ENCODE measurements around the gene ANKRD17. TPM values are rescaled to one million over a fixed set of nuclear protein-coding genes. Genes with fewer than 3 reads are reported as not detected.
A peak's percentile ranks its signal among the peaks of the same experiment; 100 is the strongest.

Gene ANKRD17
- total and polyA plus RNA-seq, 7 donors, result 6.0 to 55.1 (median 41.1) TPM

DNA sequence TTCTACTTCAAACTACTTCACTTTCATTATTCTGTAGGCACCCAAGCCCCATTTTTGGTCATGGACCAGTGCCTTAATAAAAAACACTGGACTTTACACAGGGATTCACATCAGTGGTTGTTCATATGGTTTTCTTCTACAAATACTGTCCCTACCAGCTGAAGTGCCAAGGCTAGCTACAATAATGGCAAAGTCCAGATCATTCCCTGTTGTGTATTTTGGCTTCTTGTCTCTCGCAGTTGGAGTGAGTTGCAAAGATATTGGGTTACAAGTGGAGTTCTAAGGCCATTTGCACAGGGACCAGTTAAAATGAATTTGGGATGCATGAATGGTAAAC is 16.7 kb upstream of the ANKRD17 start:
- H3K27ac ChIP-seq, result no peak overlapping the region
- no peaks in the 10 kb centered on the region for H3K27me3 ChIP-seq
- no peaks in the 10 kb centered on the region for H3K9me3 ChIP-seq
- TF ChIP-seq POLR2AphosphoS5 (IDR thresholded peaks at IDR 0.05) (no peak), EP300 (IDR thresholded peaks at IDR 0.05) (no peak), POLR2A (IDR thresholded peaks at IDR 0.05) (no peak)
- TF ChIP-seq, protein P1, sequence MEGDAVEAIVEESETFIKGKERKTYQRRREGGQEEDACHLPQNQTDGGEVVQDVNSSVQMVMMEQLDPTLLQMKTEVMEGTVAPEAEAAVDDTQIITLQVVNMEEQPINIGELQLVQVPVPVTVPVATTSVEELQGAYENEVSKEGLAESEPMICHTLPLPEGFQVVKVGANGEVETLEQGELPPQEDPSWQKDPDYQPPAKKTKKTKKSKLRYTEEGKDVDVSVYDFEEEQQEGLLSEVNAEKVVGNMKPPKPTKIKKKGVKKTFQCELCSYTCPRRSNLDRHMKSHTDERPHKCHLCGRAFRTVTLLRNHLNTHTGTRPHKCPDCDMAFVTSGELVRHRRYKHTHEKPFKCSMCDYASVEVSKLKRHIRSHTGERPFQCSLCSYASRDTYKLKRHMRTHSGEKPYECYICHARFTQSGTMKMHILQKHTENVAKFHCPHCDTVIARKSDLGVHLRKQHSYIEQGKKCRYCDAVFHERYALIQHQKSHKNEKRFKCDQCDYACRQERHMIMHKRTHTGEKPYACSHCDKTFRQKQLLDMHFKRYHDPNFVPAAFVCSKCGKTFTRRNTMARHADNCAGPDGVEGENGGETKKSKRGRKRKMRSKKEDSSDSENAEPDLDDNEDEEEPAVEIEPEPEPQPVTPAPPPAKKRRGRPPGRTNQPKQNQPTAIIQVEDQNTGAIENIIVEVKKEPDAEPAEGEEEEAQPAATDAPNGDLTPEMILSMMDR (IDR thresholded peaks at IDR 0.05), result no peak
- WGBS, 2 donors, result 16 to 71% methylated on average over 1 of the region's 1 CpG
- H3K36me3 ChIP-seq, result no peaks in the 10 kb centered on the region
- intact Hi-C loops (cut with DNase I), result no loop called here
- DNase-seq, result no peak
- H3K4me1 ChIP-seq, result no peaks in the 10 kb centered on the region
- H3K4me3 ChIP-seq, result no peak overlapping the region

DNA sequence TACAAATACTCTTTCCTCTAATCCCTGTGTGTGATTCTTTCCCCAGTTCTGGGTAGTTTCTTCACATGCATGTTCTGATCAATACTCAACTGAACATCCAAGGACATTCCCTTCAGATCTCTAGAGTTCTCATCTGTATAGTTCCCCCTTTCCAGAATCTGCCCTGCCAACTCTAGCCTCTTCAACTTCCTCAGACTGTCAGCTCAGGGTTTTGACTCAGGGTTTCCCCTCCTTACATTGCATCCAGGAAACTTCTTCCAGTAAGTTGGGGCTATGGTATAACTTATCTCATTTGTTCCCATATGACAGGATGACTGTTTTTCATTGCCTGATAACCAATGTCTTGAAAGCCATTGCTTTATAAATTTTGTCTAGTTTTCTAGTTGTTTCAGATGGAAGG is 14.2 kb upstream of the ANKRD17 start:
- H3K4me1 ChIP-seq, result no peaks in the 10 kb centered on the region
- H3K4me3 ChIP-seq, result no peak overlapping the region
- H3K36me3 ChIP-seq, result no peaks in the 10 kb centered on the region
- TF ChIP-seq, protein P1 (IDR thresholded peaks at IDR 0.05), result no peak
- TF ChIP-seq POLR2A (IDR thresholded peaks at IDR 0.05) (no peak), EP300 (IDR thresholded peaks at IDR 0.05) (no peak), POLR2AphosphoS5 (IDR thresholded peaks at IDR 0.05) (no peak)
- intact Hi-C loops (cut with DNase I), result no loop called here
- DNase-seq, result no peak
- no peaks in the 10 kb centered on the region for H3K9me3 ChIP-seq
- no peak overlapping the region for H3K27ac ChIP-seq
- no peaks in the 10 kb centered on the region for H3K27me3 ChIP-seq

DNA sequence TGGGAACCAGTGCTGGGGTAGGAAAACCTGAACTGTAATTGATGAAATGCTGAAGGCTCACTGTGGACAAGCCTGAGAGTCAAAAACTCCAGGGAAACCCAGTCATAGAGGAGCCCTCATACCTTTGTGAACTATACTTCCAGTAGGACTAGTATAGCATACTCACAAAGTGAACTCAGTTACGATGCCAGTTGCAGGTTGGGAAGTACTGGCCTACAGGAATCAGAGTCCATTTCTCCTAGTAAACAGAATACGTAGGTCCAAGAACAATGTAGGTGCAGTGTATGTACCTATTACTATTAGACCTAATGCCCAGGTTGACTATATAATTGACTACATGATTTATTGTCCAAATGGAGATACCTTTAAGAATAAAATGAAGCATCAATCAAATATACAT is 8.5 kb upstream of the ANKRD17 start:
- no peak overlapping the region for H3K4me3 ChIP-seq
- H3K36me3 ChIP-seq, result no peaks in the 10 kb centered on the region
- intact Hi-C loops (cut with DNase I), result no loop called here
- H3K27ac ChIP-seq, result no peak overlapping the region
- H3K9me3 ChIP-seq, result no peaks in the 10 kb centered on the region
- 78 to 81% methylated on average over 2 of the region's 2 CpGs for WGBS, 2 donors
- H3K4me1 ChIP-seq, result no peaks in the 10 kb centered on the region
- no peak for DNase-seq
- H3K27me3 ChIP-seq, result no peaks in the 10 kb centered on the region
- TF ChIP-seq, protein P1 (IDR thresholded peaks at IDR 0.05), result no peak
- TF ChIP-seq POLR2A (IDR thresholded peaks at IDR 0.05) (no peak), POLR2AphosphoS5 (IDR thresholded peaks at IDR 0.05) (no peak), EP300 (IDR thresholded peaks at IDR 0.05) (no peak)

DNA sequence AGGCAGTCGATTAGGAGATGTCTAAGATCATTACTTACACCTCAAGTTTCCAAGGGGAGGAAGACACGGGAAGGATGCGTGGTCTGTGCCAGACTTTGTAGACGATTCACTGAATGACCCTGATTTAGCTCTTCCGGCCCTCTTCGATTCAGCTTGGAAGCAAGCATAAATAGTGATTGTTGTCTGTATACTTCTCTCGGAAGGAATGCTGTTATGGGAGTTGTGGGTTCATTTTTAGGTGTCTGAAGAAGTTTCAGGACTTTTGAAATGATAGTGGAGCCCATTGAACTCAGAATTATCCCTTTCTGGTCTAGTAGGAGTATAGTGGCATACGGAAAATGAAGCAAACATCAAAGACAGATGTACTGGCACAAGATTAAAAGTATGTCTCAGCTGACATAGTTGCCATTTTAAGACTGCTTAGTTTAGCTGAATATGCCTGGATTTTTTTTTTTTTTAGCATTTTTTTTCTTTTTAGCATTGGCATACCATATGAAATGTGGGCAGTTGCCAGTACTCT is 1.0 kb upstream of the ANKRD17 start:
- Histone ChIP-seq H3K4me3 (peak overlapping the region; percentile 73 to 94 (median 88)), H3K27me3 (no peaks in the 10 kb centered on the region), H3K4me1 (peaks cover 0 to 41% (median 35%) of the 10 kb centered on the region in 4 donors), H3K27ac (peak overlapping the region; percentile 94 to 98 (median 97)), H3K9me3 (no peaks in the 10 kb centered on the region), H3K36me3 (no peaks in the 10 kb centered on the region)
- 0 to 1% methylated on average over 8 of the region's 8 CpGs for WGBS, 2 donors
- TF ChIP-seq POLR2A (IDR thresholded peaks at IDR 0.05) (no peak), POLR2AphosphoS5 (IDR thresholded peaks at IDR 0.05) (no peak), EP300 (IDR thresholded peaks at IDR 0.05) (no peak)
- TF ChIP-seq, protein P1 (IDR thresholded peaks at IDR 0.05), result no peak
- no peak for DNase-seq
- intact Hi-C loops (cut with DNase I), result loop anchor here (2.0 to 10.0 kb wide), 3 partner anchors 37 to 135 kb away; no protein-coding TSS in a partner anchor

DNA sequence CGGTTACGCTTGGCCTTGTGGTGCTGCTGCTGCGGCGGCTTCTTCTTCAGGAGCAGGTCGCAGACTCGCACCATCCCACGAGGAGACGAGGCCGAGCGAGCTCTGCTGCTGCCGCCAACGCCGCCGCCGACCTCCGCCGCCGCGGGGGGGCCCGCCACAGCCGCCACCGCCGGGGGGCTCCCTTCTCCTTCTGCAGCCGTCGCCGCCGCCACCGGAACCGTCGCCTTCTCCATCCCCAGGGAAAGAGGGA is 237 bp downstream of the ANKRD17 start:
- intact Hi-C loops (cut with DNase I), result loop anchor here (1.0 to 10.0 kb wide), 4 partner anchors 36 to 189 kb away; partner anchors contain the start of gene COX18

More for the DNA sequence above, 237 bp downstream of the ANKRD17 start:
- Histone ChIP-seq H3K27ac (peak overlapping the region; percentile 94 to 98 (median 97)), H3K36me3 (no peaks in the 10 kb centered on the region), H3K4me1 (peaks cover 0 to 54% (median 48%) of the 10 kb centered on the region in 4 donors), H3K27me3 (no peaks in the 10 kb centered on the region), H3K4me3 (peak overlapping the region; percentile 73 to 94 (median 88)), H3K9me3 (no peaks in the 10 kb centered on the region)
- WGBS, 2 donors, result 0 to 1% methylated on average over 30 of the region's 30 CpGs
- TF ChIP-seq, protein P1 (IDR thresholded peaks at IDR 0.05), result no peak
- TF ChIP-seq POLR2AphosphoS5 (IDR thresholded peaks at IDR 0.05), result no peak
- no peak for TF ChIP-seq EP300 (IDR thresholded peaks at IDR 0.05)
- no peak for TF ChIP-seq POLR2A (IDR thresholded peaks at IDR 0.05)
- no peak for DNase-seq

Data from sigmoid colon (tissue), 7 donors.